ENCODE data around the gene ERAS. TPM values are rescaled to one million over a fixed set of nuclear protein-coding genes. Genes with fewer than 3 reads are reported as not detected.
"Not testable (repeated sequence)": the region's sequence is repeated elsewhere in the genome, so short reads cannot be mapped to it uniquely, and the experiment has no call there.

ERAS gene
- total RNA-seq, 1 donor from 2014 or later: not detected

DNA sequence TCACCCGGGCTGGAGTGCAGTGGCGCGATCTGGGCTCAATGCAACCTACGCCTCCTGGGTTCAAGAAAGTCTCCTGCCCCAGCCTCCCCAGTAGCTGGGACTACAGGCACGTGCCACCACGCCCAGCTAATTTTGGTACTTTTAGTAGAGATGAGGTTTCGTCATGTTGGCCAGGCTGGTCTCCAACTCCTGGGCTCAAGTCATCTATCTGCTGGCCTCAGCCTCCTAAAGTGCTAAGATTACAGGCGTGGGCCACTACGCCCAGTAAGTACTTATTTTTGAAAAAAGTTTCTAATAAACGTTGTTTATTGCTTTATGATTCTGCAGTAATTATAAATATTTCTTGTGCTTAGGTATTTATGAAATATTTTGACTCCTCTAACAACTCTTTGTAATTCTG lies 13.4 kb downstream of the ERAS start:
- TF ChIP-seq, protein P1, sequence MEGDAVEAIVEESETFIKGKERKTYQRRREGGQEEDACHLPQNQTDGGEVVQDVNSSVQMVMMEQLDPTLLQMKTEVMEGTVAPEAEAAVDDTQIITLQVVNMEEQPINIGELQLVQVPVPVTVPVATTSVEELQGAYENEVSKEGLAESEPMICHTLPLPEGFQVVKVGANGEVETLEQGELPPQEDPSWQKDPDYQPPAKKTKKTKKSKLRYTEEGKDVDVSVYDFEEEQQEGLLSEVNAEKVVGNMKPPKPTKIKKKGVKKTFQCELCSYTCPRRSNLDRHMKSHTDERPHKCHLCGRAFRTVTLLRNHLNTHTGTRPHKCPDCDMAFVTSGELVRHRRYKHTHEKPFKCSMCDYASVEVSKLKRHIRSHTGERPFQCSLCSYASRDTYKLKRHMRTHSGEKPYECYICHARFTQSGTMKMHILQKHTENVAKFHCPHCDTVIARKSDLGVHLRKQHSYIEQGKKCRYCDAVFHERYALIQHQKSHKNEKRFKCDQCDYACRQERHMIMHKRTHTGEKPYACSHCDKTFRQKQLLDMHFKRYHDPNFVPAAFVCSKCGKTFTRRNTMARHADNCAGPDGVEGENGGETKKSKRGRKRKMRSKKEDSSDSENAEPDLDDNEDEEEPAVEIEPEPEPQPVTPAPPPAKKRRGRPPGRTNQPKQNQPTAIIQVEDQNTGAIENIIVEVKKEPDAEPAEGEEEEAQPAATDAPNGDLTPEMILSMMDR (IDR thresholded peaks at IDR 0.05; ENCODE audit: insufficient read depth, low read length, poor library complexity, severe bottlenecking): no peak
- peaks cover 4% of the 10 kb centered on the region for H3K27me3 ChIP-seq (ENCODE audit: control insufficient read depth, insufficient read depth, low read length)
- no peak overlapping the region for H3K4me3 ChIP-seq (ENCODE audit: low read depth, low read length)
- no peak for DNase-seq (ENCODE audit: low read depth)
- no peaks in the 10 kb centered on the region for H3K36me3 ChIP-seq (ENCODE audit: control insufficient read depth, insufficient read depth, low read length)

DNA sequence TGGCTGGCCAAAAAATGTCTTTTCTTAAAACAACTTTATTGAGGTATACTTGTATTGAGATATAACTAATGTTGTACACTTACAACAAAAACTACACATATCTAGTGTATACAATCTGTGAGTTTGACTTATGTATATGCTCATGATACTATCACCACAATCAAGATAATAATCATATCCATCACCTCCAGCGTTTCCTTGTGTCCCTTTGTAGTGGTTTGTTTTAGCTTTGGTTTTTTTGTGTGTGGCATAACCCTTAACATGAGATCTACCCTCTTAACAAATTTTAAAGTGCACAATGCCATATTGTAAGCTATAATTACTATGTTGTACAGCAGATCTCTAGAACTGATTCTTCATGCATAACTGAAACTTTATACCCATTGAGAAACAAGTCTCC lies 22.5 kb downstream of the ERAS start:
- Histone ChIP-seq H3K4me3 (ENCODE audit: low read depth, low read length) (no peak overlapping the region), H3K36me3 (ENCODE audit: control insufficient read depth, insufficient read depth, low read length) (no peaks in the 10 kb centered on the region), H3K27me3 (ENCODE audit: control insufficient read depth, insufficient read depth, low read length) (no peaks in the 10 kb centered on the region)
- TF ChIP-seq, protein P1 (IDR thresholded peaks at IDR 0.05; ENCODE audit: insufficient read depth, low read length, poor library complexity, severe bottlenecking): no peak
- DNase-seq (ENCODE audit: low read depth): no peak

DNA sequence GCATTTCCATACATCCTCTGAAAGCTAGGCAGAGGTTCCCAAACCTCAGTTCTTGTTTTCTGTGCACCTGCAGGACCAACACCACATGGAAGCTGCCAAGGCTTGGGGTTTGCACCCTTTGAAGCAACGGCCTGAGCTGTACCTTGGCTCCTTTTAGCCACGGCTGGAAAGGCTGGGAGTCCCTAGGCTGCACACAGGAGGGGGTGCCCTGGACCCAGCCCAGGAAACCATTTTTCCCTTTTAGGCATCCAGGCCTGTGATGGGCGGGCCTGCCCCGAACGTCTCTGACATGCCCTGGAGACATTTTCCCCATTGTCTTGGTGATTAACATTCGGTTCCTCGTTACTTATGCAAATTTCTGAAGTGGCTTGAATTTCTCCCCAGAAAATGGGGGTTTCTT lies 26.5 kb downstream of the ERAS start:
- Histone ChIP-seq H3K27me3 (ENCODE audit: control insufficient read depth, insufficient read depth, low read length) (no peaks in the 10 kb centered on the region), H3K4me3 (ENCODE audit: low read depth, low read length) (no peak overlapping the region), H3K36me3 (ENCODE audit: control insufficient read depth, insufficient read depth, low read length) (no peaks in the 10 kb centered on the region)
- no peak for DNase-seq (ENCODE audit: low read depth)
- TF ChIP-seq, protein P1 (IDR thresholded peaks at IDR 0.05; ENCODE audit: insufficient read depth, low read length, poor library complexity, severe bottlenecking): no peak

DNA sequence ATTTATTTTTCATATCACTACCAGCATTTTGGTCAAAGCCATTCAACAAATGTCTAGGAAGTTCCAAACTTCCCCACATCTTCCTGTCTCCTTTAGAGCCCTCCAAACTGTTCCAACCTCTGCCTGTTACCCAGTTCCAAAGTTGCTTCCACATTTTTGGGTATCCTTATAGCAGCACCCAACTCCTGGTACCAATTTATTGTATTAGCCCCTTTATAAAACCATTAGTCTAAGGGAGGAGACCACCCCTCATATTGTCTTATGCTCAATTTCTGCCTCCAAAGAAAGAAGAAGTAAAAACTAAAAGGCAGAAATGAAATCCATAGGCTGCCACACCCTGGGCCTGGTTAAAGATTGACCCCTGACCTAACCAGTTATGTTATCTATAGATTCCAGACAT lies 27.2 kb downstream of the ERAS start:
- DNase-seq (ENCODE audit: low read depth); H3K27me3 ChIP-seq (ENCODE audit: control insufficient read depth, insufficient read depth, low read length); H3K4me3 ChIP-seq (ENCODE audit: low read depth, low read length); H3K36me3 ChIP-seq (ENCODE audit: control insufficient read depth, insufficient read depth, low read length): not testable (repeated sequence)

DNA sequence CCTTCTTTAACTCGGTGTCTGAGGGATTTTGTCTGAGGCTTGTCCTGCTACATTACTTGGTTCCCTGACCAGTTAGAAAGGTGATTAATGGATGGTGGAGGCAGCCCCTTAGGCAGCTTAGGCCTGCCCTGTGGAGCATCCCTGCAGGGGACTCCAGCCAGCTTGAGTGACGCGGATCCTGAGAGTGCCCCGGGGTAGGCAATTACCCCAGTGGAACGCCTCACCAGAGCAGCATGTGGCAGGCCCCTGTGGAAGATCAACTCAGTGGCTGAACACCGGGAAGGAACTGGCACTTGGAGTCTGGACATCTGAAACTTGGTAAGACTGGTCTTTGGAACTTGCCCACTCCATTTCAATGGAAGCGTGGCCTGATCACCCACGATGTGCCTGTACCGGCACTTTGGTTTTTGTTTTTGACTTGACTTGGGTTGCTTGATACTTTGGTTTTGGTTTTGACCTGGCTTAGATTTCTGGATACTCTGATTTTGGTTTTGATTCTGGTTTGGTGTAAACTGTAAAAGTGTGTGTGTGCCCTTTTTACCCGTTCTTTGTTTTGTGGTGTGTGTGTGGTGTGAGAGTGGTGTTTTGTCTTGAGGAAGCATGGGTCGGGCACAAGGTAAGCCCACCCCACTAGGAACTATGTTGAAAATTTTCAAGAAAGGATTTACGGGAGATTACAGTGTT lies 27.9 kb downstream of the ERAS start:
- H3K36me3 ChIP-seq (ENCODE audit: control insufficient read depth, insufficient read depth, low read length); H3K4me3 ChIP-seq (ENCODE audit: low read depth, low read length); DNase-seq (ENCODE audit: low read depth); H3K27me3 ChIP-seq (ENCODE audit: control insufficient read depth, insufficient read depth, low read length): not testable (repeated sequence)

DNA sequence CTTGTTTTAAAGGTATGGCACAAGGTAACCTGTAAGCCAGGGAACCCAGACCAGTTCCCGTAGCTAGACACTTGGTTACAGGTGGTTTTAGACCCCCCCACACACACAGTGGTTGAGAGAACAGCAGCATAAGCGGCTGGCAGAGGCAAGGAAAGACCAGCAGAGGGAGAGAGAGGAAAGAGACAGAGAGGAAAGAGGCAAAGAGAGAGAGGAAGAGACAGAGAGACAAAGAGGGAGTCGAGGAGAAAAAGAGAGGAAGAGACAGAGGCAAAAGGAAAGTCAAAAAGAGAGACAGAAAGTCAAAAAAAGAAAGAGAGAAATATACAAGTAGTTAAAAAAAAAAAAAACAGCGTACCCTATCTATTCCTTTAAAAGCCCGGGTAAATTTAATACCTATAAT lies 28.6 kb downstream of the ERAS start:
- no peak for DNase-seq (ENCODE audit: low read depth)
- Histone ChIP-seq H3K4me3 (ENCODE audit: low read depth, low read length) (no peak overlapping the region), H3K36me3 (ENCODE audit: control insufficient read depth, insufficient read depth, low read length) (no peaks in the 10 kb centered on the region), H3K27me3 (ENCODE audit: control insufficient read depth, insufficient read depth, low read length) (no peaks in the 10 kb centered on the region)
- TF ChIP-seq, protein P1 (IDR thresholded peaks at IDR 0.05; ENCODE audit: insufficient read depth, low read length, poor library complexity, severe bottlenecking): peak; percentile 22

DNA sequence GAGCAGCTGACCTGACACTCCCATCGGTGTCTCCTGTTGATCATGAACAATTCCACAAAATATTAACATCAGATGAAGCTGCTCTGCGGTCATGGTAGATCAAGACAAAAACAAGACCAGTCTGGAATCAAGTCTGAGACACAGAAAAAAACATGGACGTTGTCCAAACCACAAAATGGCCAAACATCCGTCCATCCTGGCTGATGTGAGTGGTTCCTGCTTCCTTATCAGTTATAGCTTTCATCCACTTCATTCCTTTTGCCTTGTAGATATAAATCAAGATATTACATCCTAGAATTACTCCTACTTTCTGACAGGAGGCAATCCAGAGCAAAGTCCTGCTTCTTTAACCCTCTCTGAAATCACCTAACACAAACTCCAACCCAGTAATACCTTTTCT lies 37.9 kb downstream of the ERAS start:
- H3K4me3 ChIP-seq (ENCODE audit: low read depth, low read length): no peak overlapping the region
- TF ChIP-seq, protein P1 (IDR thresholded peaks at IDR 0.05; ENCODE audit: insufficient read depth, low read length, poor library complexity, severe bottlenecking): no peak
- no peaks in the 10 kb centered on the region for H3K36me3 ChIP-seq (ENCODE audit: control insufficient read depth, insufficient read depth, low read length)
- no peaks in the 10 kb centered on the region for H3K27me3 ChIP-seq (ENCODE audit: control insufficient read depth, insufficient read depth, low read length)
- no peak for DNase-seq (ENCODE audit: low read depth)

DNA sequence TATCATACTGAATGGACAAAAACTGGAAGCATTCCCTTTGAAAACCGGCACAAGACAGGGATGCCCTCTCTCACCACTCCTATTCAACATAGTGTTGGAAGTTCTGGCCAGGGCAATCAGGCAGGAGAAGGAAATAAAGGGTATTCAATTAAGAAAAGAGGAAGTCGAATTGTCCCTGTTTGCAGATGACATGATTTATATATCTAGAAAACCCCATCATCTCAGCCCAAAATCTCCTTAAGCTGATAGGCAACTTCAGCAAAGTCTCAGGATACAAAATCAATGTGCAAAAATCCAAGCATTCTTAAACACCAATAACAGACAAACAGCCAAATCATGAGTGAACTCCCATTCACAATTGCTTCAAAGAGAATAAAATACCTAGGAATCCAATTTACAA lies 45.7 kb downstream of the ERAS start:
- not testable (repeated sequence) for DNase-seq (ENCODE audit: low read depth); H3K27me3 ChIP-seq (ENCODE audit: control insufficient read depth, insufficient read depth, low read length); H3K36me3 ChIP-seq (ENCODE audit: control insufficient read depth, insufficient read depth, low read length); H3K4me3 ChIP-seq (ENCODE audit: low read depth, low read length)

DNA sequence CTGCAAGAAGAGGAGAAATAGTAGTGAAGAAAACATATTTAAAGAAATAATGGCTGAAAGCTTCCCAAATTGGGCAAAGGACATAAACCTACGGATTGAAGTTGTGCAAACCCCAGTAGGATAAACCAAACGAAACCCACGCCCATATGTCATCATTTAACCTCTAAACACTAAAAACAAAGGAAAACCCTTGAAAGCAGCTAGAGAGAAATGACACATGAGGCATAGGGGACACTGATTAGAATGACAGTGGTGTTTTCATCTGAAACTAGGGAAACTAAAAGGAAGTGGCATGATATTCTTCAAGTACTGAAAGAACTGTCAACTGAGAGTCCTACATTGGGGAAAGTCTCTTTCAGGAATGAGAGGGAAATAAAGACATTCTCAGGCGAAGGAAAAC lies 50.6 kb downstream of the ERAS start:
- DNase-seq (ENCODE audit: low read depth); H3K27me3 ChIP-seq (ENCODE audit: control insufficient read depth, insufficient read depth, low read length); H3K4me3 ChIP-seq (ENCODE audit: low read depth, low read length); H3K36me3 ChIP-seq (ENCODE audit: control insufficient read depth, insufficient read depth, low read length): not testable (repeated sequence)
